ENCODE results near the gene PAX3. TPM values are rescaled to one million over a fixed set of nuclear protein-coding genes. Genes with fewer than 3 reads are reported as not detected.

The PAX3 gene
- total and polyA plus RNA-seq, 12 donors: not detected

GRCh38 chr2:222249444-222249843, 49.4 kb downstream of the PAX3 start:
- TF ChIP-seq POLR2A (IDR thresholded peaks at IDR 0.05): no peak
- TF ChIP-seq CTCF (IDR thresholded peaks at IDR 0.05): no peak
- no peak overlapping the region for H3K27ac ChIP-seq
- H3K9me3 ChIP-seq (replicated peaks in 1 of 3): no peaks in the 10 kb centered on the region
- H3K36me3 ChIP-seq (replicated peaks in 1 of 2): no peaks in the 10 kb centered on the region
- no peaks in the 10 kb centered on the region for H3K27me3 ChIP-seq
- no peak overlapping the region for H3K4me3 ChIP-seq
- no peaks in the 10 kb centered on the region for H3K4me1 ChIP-seq (replicated peaks in 1 of 2)
- intact Hi-C loops (cut with DNase I): no loop called here
- 69 to 72% (median 69%) methylated on average over 5 of the region's 5 CpGs for WGBS, 4 donors
- DNase-seq: no peak

GRCh38 chr2:222248818-222249217, 50.0 kb downstream of the PAX3 start:
- TF ChIP-seq POLR2A (IDR thresholded peaks at IDR 0.05) (no peak), CTCF (IDR thresholded peaks at IDR 0.05) (no peak)
- Histone ChIP-seq H3K36me3 (replicated peaks in 1 of 2) (no peaks in the 10 kb centered on the region), H3K4me3 (no peak overlapping the region), H3K4me1 (replicated peaks in 1 of 2) (no peaks in the 10 kb centered on the region), H3K27me3 (no peaks in the 10 kb centered on the region), H3K27ac (no peak overlapping the region), H3K9me3 (replicated peaks in 1 of 3) (no peaks in the 10 kb centered on the region)
- WGBS, 4 donors: 59 to 73% (median 66%) methylated on average over 1 of the region's 1 CpG
- intact Hi-C loops (cut with DNase I): no loop called here
- no peak for DNase-seq

- Histone ChIP-seq H3K9me3 (replicated peaks in 1 of 3) (no peaks in the 10 kb centered on the region), H3K27me3 (no peaks in the 10 kb centered on the region), H3K36me3 (replicated peaks in 1 of 2) (no peaks in the 10 kb centered on the region), H3K27ac (no peak overlapping the region), H3K4me3 (no peak overlapping the region), H3K4me1 (replicated peaks in 1 of 2) (no peaks in the 10 kb centered on the region)
- no peak for DNase-seq
- intact Hi-C loops (cut with DNase I): no loop called here
- WGBS, 4 donors: 52 to 68% (median 64%) methylated on average over 2 of the region's 2 CpGs
- no peak for TF ChIP-seq POLR2A (IDR thresholded peaks at IDR 0.05)
- no peak for TF ChIP-seq CTCF (IDR thresholded peaks at IDR 0.05)
Observed at GRCh38 chr2:222248256-222248655, 50.5 kb downstream of the PAX3 start.

GRCh38 chr2:222242532-222242931, 56.3 kb downstream of the PAX3 start:
- no peak for TF ChIP-seq POLR2A (IDR thresholded peaks at IDR 0.05)
- no peak for TF ChIP-seq CTCF (IDR thresholded peaks at IDR 0.05)
- Histone ChIP-seq H3K4me1 (replicated peaks in 1 of 2) (no peaks in the 10 kb centered on the region), H3K27ac (no peak overlapping the region), H3K4me3 (no peak overlapping the region), H3K9me3 (replicated peaks in 1 of 3) (no peaks in the 10 kb centered on the region), H3K27me3 (peaks cover 38% of the 10 kb centered on the region), H3K36me3 (replicated peaks in 1 of 2) (no peaks in the 10 kb centered on the region)
- DNase-seq: no peak
- intact Hi-C loops (cut with DNase I): no loop called here
